ENCODE measurements around the gene CFHR5. TPM values are rescaled to one million over a fixed set of nuclear protein-coding genes. Genes with fewer than 3 reads are reported as not detected.

The CFHR5 gene
- total and polyA plus RNA-seq, 2 of the 13 experiments (the other 11 are each of a cell fraction or from before 2014, with no cell fraction given) = not detected

- H3K36me3 ChIP-seq (replicated peaks in 1 of 2; ENCODE audit: control insufficient read depth in 1 of 2, insufficient read depth in 2 of 2, low read length in 2 of 2) = no peaks in the 10 kb centered on the region
- no peak for ATAC-seq
- DNase-seq (ENCODE audit: low spot score) = no peak
- no TSS peak for BruUV-seq (replicated peaks)
- no peaks in the 10 kb centered on the region for H4K20me1 ChIP-seq (ENCODE audit: insufficient read depth, low read length)
- no peak overlapping the region for H2AFZ ChIP-seq (ENCODE audit: low read length)
- FAIRE-seq = no peak
- no peaks in the 10 kb centered on the region for H3K79me2 ChIP-seq (ENCODE audit: insufficient read depth, low read length)
- POLR2A ChIA-PET = no interaction called here
- in situ Hi-C loops (cut with HindIII; ENCODE audit: extremely low pct_ligation_motif_present, low pct_unique_long_range_greater_than_20kb) (no loop called here), intact Hi-C loops (cut with micrococcal nuclease; ENCODE audit: unreplicated experiment) (no loop called here)
- H3K27ac ChIP-seq (ENCODE audit: extremely low read length, insufficient read depth, low read length) = no peak overlapping the region
- TF ChIP-seq, protein P1, sequence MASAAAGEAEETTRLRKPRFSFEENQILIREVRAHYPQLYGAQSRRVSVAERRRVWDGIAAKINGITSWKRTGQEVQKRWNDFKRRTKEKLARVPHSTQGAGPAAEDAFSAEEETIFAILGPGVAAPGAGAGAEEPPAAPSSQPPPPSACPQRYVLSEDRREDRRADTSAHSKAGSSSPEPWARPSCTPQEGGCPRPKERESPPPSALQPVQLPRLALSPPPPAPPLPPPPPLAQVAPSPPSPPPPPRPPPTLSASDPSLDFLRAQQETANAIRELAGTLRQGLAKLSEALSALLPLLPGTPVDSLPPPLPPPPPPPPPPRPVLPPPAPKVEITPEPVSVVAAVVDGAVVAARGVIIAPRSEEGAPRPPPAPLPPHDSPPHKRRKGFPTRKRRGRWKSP (CRISPR knock-in tag; IDR thresholded peaks at IDR 0.05) = no peak
- TF ChIP-seq PAF1 (CRISPR knock-in tag; IDR thresholded peaks at IDR 0.05) (no peak), GATA4 (IDR thresholded peaks at IDR 0.05; ENCODE audit: borderline replicate concordance, low read depth) (no peak), CREB1 (IDR thresholded peaks at IDR 0.05) (no peak), CREB1 (CRISPR knock-in tag; IDR thresholded peaks at IDR 0.05) (no peak), ZNF230 (CRISPR knock-in tag; IDR thresholded peaks at IDR 0.05) (no peak), KDM4B (CRISPR knock-in tag; IDR thresholded peaks at IDR 0.05) (no peak), NR2F6 (IDR thresholded peaks at IDR 0.05) (no peak), NR2F6 (CRISPR knock-in tag; IDR thresholded peaks at IDR 0.05) (no peak), ZNF746 (CRISPR knock-in tag; IDR thresholded peaks at IDR 0.05) (no peak), MIXL1 (CRISPR knock-in tag; IDR thresholded peaks at IDR 0.05) (no peak), PLRG1 (conservative IDR thresholded peaks at IDR 0.05) (no peak), ZNF3 (CRISPR knock-in tag; IDR thresholded peaks at IDR 0.05) (no peak), CREB3 (CRISPR knock-in tag; IDR thresholded peaks at IDR 0.05) (no peak), IRX3 (CRISPR knock-in tag; IDR thresholded peaks at IDR 0.05; ENCODE audit: borderline replicate concordance, low read depth) (no peak), CHCHD3 (CRISPR knock-in tag; IDR thresholded peaks at IDR 0.05) (no peak), ZNF607 (CRISPR knock-in tag; IDR thresholded peaks at IDR 0.05; ENCODE audit: borderline replicate concordance) (no peak), MAFK (conservative IDR thresholded peaks at IDR 0.05 in 1 of 2, IDR thresholded peaks at IDR 0.05 in 1 of 2; ENCODE audit: low read length in 2 of 2) (no peak), TBX3 (IDR thresholded peaks at IDR 0.05; ENCODE audit: borderline replicate concordance) (no peak), TBP (CRISPR knock-in tag; IDR thresholded peaks at IDR 0.05) (no peak)
- H3K4me3 ChIP-seq (replicated peaks in 1 of 3; ENCODE audit: insufficient read depth in 1 of 3, low read depth in 2 of 3, low read length in 3 of 3) = no peak overlapping the region
- no peak overlapping the region for H3K4me2 ChIP-seq (ENCODE audit: low read depth, low read length)
- WGBS (ENCODE audit: low lambda C conversion rate) = 2% methylated on average over 2 of the region's 2 CpGs
- H3K9me3 ChIP-seq (ENCODE audit: low read length) = no peaks in the 10 kb centered on the region
- H3K27me3 ChIP-seq (ENCODE audit: control insufficient read depth in 1 of 2, insufficient read depth in 2 of 2, low read length in 2 of 2) = no peaks in the 10 kb centered on the region
- CTCF ChIA-PET (ENCODE audit: low intra/inter-chr PET ratio, low total read pairs) = no interaction called here
- H3K4me1 ChIP-seq (ENCODE audit: insufficient read depth, low read length) = no peaks in the 10 kb centered on the region
- no peak overlapping the region for H3K9ac ChIP-seq (ENCODE audit: insufficient read depth, low read depth, low read length)
Observed at GRCh38 chr1:196951711-196952394, 25.5 kb upstream of the CFHR5 start.

Data from HepG2 (cell line).